Measurements from ENCODE around the gene CASKIN2.

- no peak for TF ChIP-seq CTCF (IDR thresholded peaks at IDR 0.05)
- no peak for TF ChIP-seq POLR2A (IDR thresholded peaks at IDR 0.05)
These were observed 13.8 kb downstream of the CASKIN2 start for GRCh38 chr17:75501378-75502071.
